GM12878 (cell line): Measurements from ENCODE around the gene PSAPL1. TPM values are rescaled to one million over a fixed set of nuclear protein-coding genes. Genes with fewer than 3 reads are reported as not detected.

Experiments used
- ATAC-seq: fragments of 200-7000 bp; cut with Tn5 transposase; 3 replicates; pipeline ENCODE4 v1.9.1; 2020; ENCODE audit warnings: mild to moderate bottlenecking, moderate library complexity
- BruUV-seq: library from RNA; stranded (reverse); fragments of 400-500 nt; replicated peaks from 2 replicates; lab custom pipeline; 2021; lab: Mats Ljungman, UMichigan
- CTCF ChIA-PET: fragments of 300-600 bp; sonication (Branson Sonifier 250); formaldehyde crosslinking; extraction: SDS; loops from one replicate; lab custom pipeline; 2021; ENCODE audit warnings: inconsistent platforms; lab: Yijun Ruan, JAX
- POLR2A ChIA-PET: fragments of 350-600 bp; formaldehyde crosslinking; extraction: SDS; loops from one replicate; lab custom pipeline; 2021; ENCODE audit warnings: inconsistent platforms; lab: Charles Lee
- RAD21 ChIA-PET: fragments of 300-600 bp; sonication (Branson Sonifier 250); formaldehyde crosslinking; loops from one replicate; lab custom pipeline; 2023; ENCODE audit warnings: antibody characterized with exemption; ENCODE audit not compliant: unreplicated experiment; lab: Charles Lee
- SMC1A ChIA-PET: fragments of 300-600 bp; sonication (Branson Sonifier 250); formaldehyde crosslinking; loops from one replicate; lab custom pipeline; 2023; ENCODE audit not compliant: unreplicated experiment, uncharacterized antibody; lab: Charles Lee
- DNase-seq: peaks from one replicate; pipeline ENCODE4 v3.0.0-alpha.2; 2011; ENCODE audit warnings: low read depth, low spot score
- FAIRE-seq: peaks from 3 replicates; lab custom pipeline; 2011; peaks lifted over from hg19 to GRCh38; lab: Jason Lieb, UNC
- H2AFZ ChIP-seq: 2 replicates; pipeline ENCODE4 v1.6.0; 2011; ENCODE audit warnings: low read depth, low read length, control low read depth; ENCODE audit not compliant: control insufficient read depth
- H3K27ac ChIP-seq: 2 replicates; pipeline ENCODE4 v1.5.1; 2011; ENCODE audit warnings: control low read depth; ENCODE audit not compliant: control insufficient read depth, insufficient read depth
- H3K27me3 ChIP-seq, 2 experiments: replicated peaks in 1 of 2; 2 replicates each; pipeline versions ENCODE4 v1.6.0 to v1.6.1; 2011; ENCODE audit warnings: low read length in 1 of 2; ENCODE audit not compliant: control insufficient read depth in 2 of 2, insufficient read depth in 2 of 2
- H3K36me3 ChIP-seq, 2 experiments: 2 replicates each; pipeline ENCODE4 v1.5.1; 2011; ENCODE audit warnings: low read length in 1 of 2; ENCODE audit not compliant: control insufficient read depth in 2 of 2, insufficient read depth in 2 of 2
- H3K4me1 ChIP-seq: 2 replicates; pipeline ENCODE4 v1.6.1; 2011; ENCODE audit warnings: mild to moderate bottlenecking, low read length, moderate library complexity, mixed read lengths; ENCODE audit not compliant: control insufficient read depth, insufficient read depth
- H3K4me2 ChIP-seq: 2 replicates; pipeline ENCODE4 v1.6.0; 2011; ENCODE audit warnings: control low read depth; ENCODE audit not compliant: control insufficient read depth, insufficient read depth
- H3K4me3 ChIP-seq: fragments of 200-600 bp; sonication (generic); 2 replicates; pipeline ENCODE4 v1.5.1; 2016
- H3K79me2 ChIP-seq: 2 replicates; pipeline ENCODE4 v1.6.0; 2011; ENCODE audit warnings: low read length; ENCODE audit not compliant: control insufficient read depth, insufficient read depth
- H3K9ac ChIP-seq: 2 replicates; pipeline ENCODE4 v1.8.0; 2011; ENCODE audit warnings: low read length, control low read depth, mixed read lengths; ENCODE audit not compliant: control insufficient read depth, insufficient read depth
- H3K9me3 ChIP-seq: replicated peaks from 3 replicates; pipeline ENCODE4 v1.5.1; 2011; ENCODE audit warnings: mild to moderate bottlenecking, low read length; ENCODE audit not compliant: control insufficient read depth, insufficient read depth
- H4K20me1 ChIP-seq: 2 replicates; pipeline ENCODE4 v1.6.0; 2011; ENCODE audit not compliant: control insufficient read depth, insufficient read depth
- CBX5 ChIP-seq: sonication (generic); IDR thresholded peaks from 2 replicates; pipeline ENCODE4 v1.6.1; 2016; ENCODE audit warnings: low read depth, moderate library complexity, mild to moderate bottlenecking, inconsistent platforms
- CHD1 ChIP-seq: IDR thresholded peaks from 2 replicates; pipeline ENCODE4 v1.6.1; 2012; ENCODE audit warnings: low read depth, low read length, improper control_type of control experiment
- MTA2 ChIP-seq: fragments of 450-650 bp; IDR thresholded peaks from 2 replicates; pipeline ENCODE4 v1.6.1; 2016; ENCODE audit warnings: low read depth, mild to moderate bottlenecking, moderate library complexity
- MXI1 ChIP-seq: fragments of 150-350 bp; IDR thresholded peaks from 2 replicates; pipeline ENCODE4 v1.6.1; 2011; ENCODE audit warnings: low read depth, mild to moderate bottlenecking, inconsistent platforms, low read length, improper control_type of control experiment
- PBX3 ChIP-seq: IDR thresholded peaks from 2 replicates; pipeline ENCODE4 v1.6.1; 2011; ENCODE audit warnings: mild to moderate bottlenecking, low read depth, low read length, moderate library complexity; ENCODE audit not compliant: insufficient replicate concordance
- RBBP5 ChIP-seq: fragments of 200-600 bp; sonication (generic); conservative IDR thresholded peaks from 2 replicates; pipeline ENCODE4 v1.6.1; 2016
- SIX5 ChIP-seq: IDR thresholded peaks from 2 replicates; pipeline ENCODE4 v1.6.1; 2011; ENCODE audit warnings: mild to moderate bottlenecking, low read depth, low read length, moderate library complexity; ENCODE audit not compliant: severe bottlenecking
- STAT1 ChIP-seq: fragments of 450-650 bp; conservative IDR thresholded peaks from 2 replicates; pipeline ENCODE4 v1.6.1; 2014; ENCODE audit warnings: antibody characterized with exemption, mild to moderate bottlenecking
- ZBTB40 ChIP-seq: fragments of 450-650 bp; IDR thresholded peaks from 2 replicates; pipeline ENCODE4 v1.6.1; 2016; ENCODE audit warnings: mild to moderate bottlenecking, moderate library complexity, borderline replicate concordance
- WGBS: methylation state at CpG from one replicate; pipeline ENCODE4 v1.1.6; 2016; ENCODE audit warnings: low lambda C conversion rate; ENCODE audit not compliant: insufficient replicate concordance, insufficient coverage; ENCODE audit errors: missing lambda C conversion rate; 5-methylcytosine and 5-hydroxymethylcytosine counted together
- in situ Hi-C: fragments of 300-500 bp; cut with MboI; formaldehyde crosslinking; loops from 9 replicates; pipeline ENCODE4 v1.14.3; 2018; ENCODE audit warnings: mixed read lengths
- intact Hi-C: fragments of 100-400 bp; cut with micrococcal nuclease; formaldehyde crosslinking; loops from one replicate; pipeline ENCODE4 v1.14.2; 2022; ENCODE audit not compliant: unreplicated experiment
- polyA plus RNA-seq, 11 experiments: library from polyadenylated mRNA; depleted of rRNA in 4 of 11; unstranded in 6 of 11; stranded (reverse) in 5 of 11; fragments of >200 nt; fragmentation: Nextera tagmentation in 4 of 11; fragmentation: Illumina TruSeq in 1 of 11; extraction: Ambion mirVana in 4 of 11; extraction: Trizol in 1 of 11; gene quantifications; 1 replicate in 1 of 11; 2 replicates in 10 of 11; pipeline versions ENCODE4 v1.2.1 to v1.2.3, GENCODE V29; 2011 to 2016; ENCODE audit warnings: inconsistent platforms in 2 of 11, missing spikeins in 2 of 11, low read depth in 1 of 11
- total RNA-seq, 4 experiments: library from RNA; depleted of rRNA in 3 of 4; stranded (reverse); fragments of >200 nt in 3 of 4; fragmentation: Illumina TruSeq in 1 of 4; extraction: Trizol in 1 of 4; gene quantifications; 2 replicates each; pipeline versions ENCODE4 v1.2.1 to v1.2.3, GENCODE V29; 2013 to 2021
- TF ChIP-seq, protein P1 (sequence below): fragments of 450-650 bp; IDR thresholded peaks from 2 replicates; pipeline ENCODE4 v1.6.1; 2018; ENCODE audit warnings: borderline replicate concordance, mild to moderate bottlenecking; ENCODE audit not compliant: partially characterized antibody

Gene PSAPL1
- total and polyA plus RNA-seq, 10 of the 15 experiments (the other 5 are each of a cell fraction or from before 2014, with no cell fraction given) = not detected

- no peak overlapping the region for H3K4me3 ChIP-seq
- ATAC-seq (no peak), FAIRE-seq (no peak), DNase-seq (no peak)
- CTCF ChIA-PET = no interaction called here
- H3K9me3 ChIP-seq = no peaks in the 10 kb centered on the region
- in situ Hi-C loops (no loop called here), intact Hi-C loops (no loop called here)
- no peak overlapping the region for H3K9ac ChIP-seq
- H3K27me3 ChIP-seq = no peaks in the 10 kb centered on the region; a peak in 2 of 4 replicates
- H3K27ac ChIP-seq = no peak overlapping the region
- POLR2A ChIA-PET = no interaction called here
- whole genome bisulfite sequencing = 35% methylated on average over 4 of the region's 4 CpGs
- RAD21 ChIA-PET = no interaction called here
- no peaks in the 10 kb centered on the region for H3K79me2 ChIP-seq
- TF ChIP-seq MTA2 (no peak), MXI1 (no peak), RBBP5 (no peak), ZBTB40 (no peak), CHD1 (no peak), SIX5 (no peak), PBX3 (no peak), CBX5 (no peak), STAT1 (no peak)
- TF ChIP-seq, protein P1, sequence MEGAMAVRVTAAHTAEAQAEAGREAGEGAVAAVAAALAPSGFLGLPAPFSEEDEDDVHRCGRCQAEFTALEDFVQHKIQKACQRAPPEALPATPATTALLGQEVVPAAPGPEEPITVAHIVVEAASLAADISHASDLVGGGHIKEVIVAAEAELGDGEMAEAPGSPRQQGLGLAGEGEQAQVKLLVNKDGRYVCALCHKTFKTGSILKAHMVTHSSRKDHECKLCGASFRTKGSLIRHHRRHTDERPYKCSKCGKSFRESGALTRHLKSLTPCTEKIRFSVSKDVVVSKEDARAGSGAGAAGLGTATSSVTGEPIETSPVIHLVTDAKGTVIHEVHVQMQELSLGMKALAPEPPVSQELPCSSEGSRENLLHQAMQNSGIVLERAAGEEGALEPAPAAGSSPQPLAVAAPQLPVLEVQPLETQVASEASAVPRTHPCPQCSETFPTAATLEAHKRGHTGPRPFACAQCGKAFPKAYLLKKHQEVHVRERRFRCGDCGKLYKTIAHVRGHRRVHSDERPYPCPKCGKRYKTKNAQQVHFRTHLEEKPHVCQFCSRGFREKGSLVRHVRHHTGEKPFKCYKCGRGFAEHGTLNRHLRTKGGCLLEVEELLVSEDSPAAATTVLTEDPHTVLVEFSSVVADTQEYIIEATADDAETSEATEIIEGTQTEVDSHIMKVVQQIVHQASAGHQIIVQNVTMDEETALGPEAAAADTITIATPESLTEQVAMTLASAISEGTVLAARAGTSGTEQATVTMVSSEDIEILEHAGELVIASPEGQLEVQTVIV = no peak
- H3K4me2 ChIP-seq = no peak overlapping the region
- no TSS peak for BruUV-seq
- SMC1A ChIA-PET = no interaction called here
- H2AFZ ChIP-seq = no peak overlapping the region
- H3K4me1 ChIP-seq = no peaks in the 10 kb centered on the region
- H4K20me1 ChIP-seq = no peaks in the 10 kb centered on the region
- H3K36me3 ChIP-seq = no peaks in the 10 kb centered on the region
Measured at GRCh38 chr4:7458477-7458876, 23.7 kb upstream of the PSAPL1 start.
